Natural killer cell (primary cell): ENCODE measurements around the gene JAK3. TPM values are rescaled to one million over a fixed set of nuclear protein-coding genes. Genes with fewer than 3 reads are reported as not detected.
"Not testable (repeated sequence)": the region's sequence is repeated elsewhere in the genome, so short reads cannot be mapped to it uniquely, and the experiment has no call there.

Experiments used
- ATAC-seq, 3 donors: fragments of 150-1000 bp in 2 of 3; fragments of 200-7000 bp in 1 of 3; cut with Tn5 transposase; 1 replicate in 1 of 3; 2 replicates in 2 of 3; pipeline ENCODE4 v1.10.0; 2021; ENCODE audit warnings: mild to moderate bottlenecking in 2 of 3, moderate library complexity in 2 of 3
- DNase-seq, 2 donors: peaks; one replicate each; pipeline versions ENCODE4 v3.0.0 to v3.0.0-alpha.2; 2013 to 2021; ENCODE audit warnings: mixed read lengths in 1 of 2
- H3K27ac ChIP-seq: one replicate; pipeline ENCODE4 v1.5.1; 2013; ENCODE audit warnings: mild to moderate bottlenecking, low read length
- H3K27me3 ChIP-seq: one replicate; pipeline ENCODE4 v1.6.1; 2013; ENCODE audit warnings: low read length; ENCODE audit not compliant: control insufficient read depth, insufficient read depth
- H3K36me3 ChIP-seq: one replicate; pipeline ENCODE4 v1.6.1; 2013; ENCODE audit warnings: low read length; ENCODE audit not compliant: control insufficient read depth, insufficient read depth
- H3K4me1 ChIP-seq: one replicate; pipeline ENCODE4 v1.6.1; 2013; ENCODE audit warnings: low read length; ENCODE audit not compliant: control insufficient read depth, insufficient read depth
- H3K4me3 ChIP-seq: one replicate; pipeline ENCODE4 v1.5.1; 2013; ENCODE audit warnings: low read length
- H3K9me3 ChIP-seq: one replicate; pipeline ENCODE4 v1.6.1; 2013; ENCODE audit warnings: low read length; ENCODE audit not compliant: control insufficient read depth, insufficient read depth
- H3K27ac Mint-ChIP-seq, 2 donors: one replicate each; pipeline ENCODE4 v1.8.0; 2022; ENCODE audit warnings: mild to moderate bottlenecking in 2 of 2, mixed read lengths in 2 of 2, moderate library complexity in 1 of 2
- H3K27me3 Mint-ChIP-seq, 2 donors: one replicate each; pipeline ENCODE4 v1.8.0; 2022; ENCODE audit warnings: low read depth in 2 of 2, mixed read lengths in 2 of 2
- H3K36me3 Mint-ChIP-seq: one replicate; pipeline ENCODE4 v1.8.0; 2022; ENCODE audit warnings: mixed read lengths
- H3K4me1 Mint-ChIP-seq, 2 donors: one replicate each; pipeline ENCODE4 v1.8.0; 2022; ENCODE audit warnings: mixed read lengths in 2 of 2
- H3K4me3 Mint-ChIP-seq: one replicate; pipeline ENCODE4 v1.8.0; 2022; ENCODE audit warnings: mild to moderate bottlenecking, moderate library complexity, mixed read lengths
- H3K9me3 Mint-ChIP-seq, 2 donors: one replicate each; pipeline ENCODE4 v1.8.0; 2022; ENCODE audit warnings: mixed read lengths in 2 of 2
- CTCF ChIP-seq: fragments of 200-600 bp; IDR thresholded peaks from one replicate; pipeline ENCODE4 v1.8.0; 2022; ENCODE audit warnings: antibody characterized with exemption
- WGBS: methylation state at CpG from one replicate; pipeline ENCODE4 v1.1.7; 2013; ENCODE audit warnings: missing lambda C conversion rate; ENCODE audit not compliant: insufficient coverage; 5-methylcytosine and 5-hydroxymethylcytosine counted together
- intact Hi-C: fragments of 100-400 bp; cut with micrococcal nuclease; formaldehyde crosslinking; loops from one replicate; pipeline ENCODE4 v1.14.2; 2022
- total RNA-seq, 4 donors: library from RNA; stranded (reverse); fragments of 120-200 nt in 1 of 4; gene quantifications; one replicate each; pipeline versions ENCODE4 v1.2.3 to v1.2.4, GENCODE V29; 2013 to 2022

The JAK3 gene
- total RNA-seq, 3 donors from 2014 or later (not counting 1 experiment from before 2014, with no cell fraction given) = 72.1 to 105 (median 96.1) TPM

- no peak for TF ChIP-seq CTCF
- peaks cover 1% of the 10 kb centered on the region for H3K27me3 ChIP-seq
- Mint-ChIP-seq H3K9me3 (no peaks in the 10 kb centered on the region), H3K27me3 (peaks cover 2 to 3% of the 10 kb centered on the region in 2 donors), H3K4me1 (peaks cover 5 to 14% of the 10 kb centered on the region in 2 donors), H3K4me3 (no peak overlapping the region), H3K27ac (peak overlapping the region in 1 of 2 donors; percentile 33), H3K36me3 (no peaks in the 10 kb centered on the region)
- no peak overlapping the region for H3K4me3 ChIP-seq
- H3K4me1 ChIP-seq = peaks cover 9% of the 10 kb centered on the region
- H3K27ac ChIP-seq = no peak overlapping the region
- 93% methylated on average over 2 of the region's 2 CpGs for WGBS
- no peaks in the 10 kb centered on the region for H3K9me3 ChIP-seq
- intact Hi-C loops = no loop called here
- no peak for DNase-seq
- H3K36me3 ChIP-seq = peaks cover 41% of the 10 kb centered on the region
- ATAC-seq = no peak
Measured at GRCh38 chr19:17788632-17789031, 59.1 kb downstream of the JAK3 start.

DNA sequence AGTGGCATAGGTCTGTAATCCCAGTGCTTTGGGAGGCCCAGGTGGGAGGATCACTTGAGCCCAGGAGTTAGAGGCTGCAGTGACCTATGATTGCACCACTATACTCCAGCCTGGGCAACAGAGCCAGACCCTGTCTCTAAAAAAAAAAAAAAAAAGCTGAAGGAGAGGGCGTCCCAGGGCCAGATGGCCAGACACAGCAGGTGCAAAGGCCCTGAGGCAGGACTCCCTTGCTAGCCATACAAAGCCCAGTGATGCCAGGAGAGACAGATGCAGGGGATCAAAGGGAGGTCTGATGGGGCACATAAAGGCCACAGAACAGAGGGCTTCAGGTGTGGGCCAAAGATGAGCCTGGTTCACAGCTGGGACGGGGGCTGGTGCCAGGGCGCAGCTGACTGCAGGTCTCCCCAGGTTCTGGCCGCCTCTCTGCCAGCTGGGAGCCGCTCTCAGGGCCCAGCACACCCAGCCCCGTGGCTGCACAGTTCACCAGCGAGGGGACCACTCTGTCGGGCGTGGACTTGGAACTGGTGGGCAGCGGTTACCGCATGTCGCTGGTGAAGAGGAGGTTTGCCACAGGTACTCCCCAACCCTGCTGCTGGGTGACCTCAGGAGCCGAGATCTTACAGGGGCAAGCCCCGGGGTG, 60.4 kb downstream of the JAK3 start:
- H3K4me3 Mint-ChIP-seq = peak overlapping the region; percentile 17
- H3K9me3 Mint-ChIP-seq = no peaks in the 10 kb centered on the region
- no peaks in the 10 kb centered on the region for H3K27me3 Mint-ChIP-seq
- Histone ChIP-seq H3K4me3 (no peak overlapping the region), H3K36me3 (peaks cover 45% of the 10 kb centered on the region), H3K4me1 (peaks cover 9% of the 10 kb centered on the region), H3K9me3 (no peaks in the 10 kb centered on the region), H3K27me3 (no peaks in the 10 kb centered on the region), H3K27ac (no peak overlapping the region)
- no peak overlapping the region for H3K27ac Mint-ChIP-seq
- ATAC-seq = no peak
- H3K36me3 Mint-ChIP-seq = no peaks in the 10 kb centered on the region
- no peak for TF ChIP-seq CTCF
- no peak for DNase-seq
- intact Hi-C loops = no loop called here
- H3K4me1 Mint-ChIP-seq = peaks cover 5 to 14% of the 10 kb centered on the region in 2 donors
- 97% methylated on average over 14 of the region's 14 CpGs for WGBS

GRCh38 chr19:17784201-17785008, 63.4 kb downstream of the JAK3 start:
- peaks cover 3% of the 10 kb centered on the region for H3K4me1 ChIP-seq
- H3K27me3 ChIP-seq = no peaks in the 10 kb centered on the region
- H3K9me3 ChIP-seq = no peaks in the 10 kb centered on the region
- intact Hi-C loops = loop anchor here (2.0 kb wide), 2 partner anchors 70 to 80 kb away; no protein-coding TSS in a partner anchor
- no peak overlapping the region for H3K27ac ChIP-seq
- Mint-ChIP-seq H3K4me3 (no peak overlapping the region), H3K4me1 (peaks cover 0 to 14% of the 10 kb centered on the region in 2 donors), H3K27ac (no peak overlapping the region), H3K27me3 (no peaks in the 10 kb centered on the region), H3K9me3 (no peaks in the 10 kb centered on the region), H3K36me3 (no peaks in the 10 kb centered on the region)
- DNase-seq (peak; percentile 66 to 85), ATAC-seq (peak; percentile 71 to 89 (median 83))
- 78% methylated on average over 32 of the region's 32 CpGs for WGBS
- peak; percentile 80 for TF ChIP-seq CTCF
- no peak overlapping the region for H3K4me3 ChIP-seq
- peaks cover 52% of the 10 kb centered on the region for H3K36me3 ChIP-seq

DNA sequence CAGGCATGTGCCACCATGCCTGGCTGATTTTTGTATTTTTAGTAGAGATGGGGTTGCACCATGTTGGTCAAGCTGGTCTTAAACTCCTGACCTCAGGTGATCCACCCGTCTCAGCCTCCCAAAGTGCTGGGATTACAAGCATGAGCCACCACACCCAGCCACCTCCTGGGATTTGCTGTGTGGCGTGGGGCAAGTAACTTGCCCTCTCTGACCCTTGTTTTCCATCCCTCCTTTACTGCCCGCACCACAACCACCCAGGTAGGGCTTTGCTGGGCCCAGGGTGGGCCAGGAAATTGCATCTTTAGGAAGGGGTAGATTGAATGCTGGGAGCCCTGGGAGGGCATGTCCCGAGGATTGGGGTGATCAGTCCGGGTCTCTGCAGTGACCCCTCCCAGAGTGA, 64.1 kb downstream of the JAK3 start:
- not testable (repeated sequence) for H3K27ac ChIP-seq, H3K4me3 ChIP-seq, H3K27me3 Mint-ChIP-seq, DNase-seq, H3K36me3 Mint-ChIP-seq, H3K9me3 ChIP-seq, H3K27me3 ChIP-seq, H3K9me3 Mint-ChIP-seq, ATAC-seq, H3K27ac Mint-ChIP-seq, H3K4me3 Mint-ChIP-seq
- intact Hi-C loops = loop anchor here (2.0 kb wide), 2 partner anchors 71 to 79 kb away; no protein-coding TSS in a partner anchor
- Histone ChIP-seq H3K4me1 (peaks cover 10% of the 10 kb centered on the region), H3K36me3 (peaks cover 48% of the 10 kb centered on the region)
- H3K4me1 Mint-ChIP-seq = peaks cover 5 to 21% of the 10 kb centered on the region in 2 donors
- WGBS = 96% methylated on average over 5 of the region's 5 CpGs
